K562 (cell line): Measurements from ENCODE around the gene ASRGL1. TPM values are rescaled to one million over a fixed set of nuclear protein-coding genes. Genes with fewer than 3 reads are reported as not detected.

ENCODE experiments used
- ATF7 ChIP-seq: fragments of 450-650 bp; IDR thresholded peaks from 2 replicates; pipeline ENCODE4 v1.7.1; 2014; ENCODE audit warnings: mild to moderate bottlenecking, moderate library complexity
- CREB3 ChIP-seq: fragments of 450-650 bp; conservative IDR thresholded peaks from 2 replicates; pipeline ENCODE4 v1.6.1; 2016; ENCODE audit warnings: missing genetic modification characterization, low read depth, mild to moderate bottlenecking, missing compliant biosample characterization, moderate library complexity
- CTCF ChIP-seq, 3 experiments: IDR thresholded peaks in 2 of 3; conservative IDR thresholded peaks in 1 of 3; 2 replicates each; pipeline ENCODE4 v1.5.1; 2011 to 2012; ENCODE audit warnings: low read length in 3 of 3, mild to moderate bottlenecking in 3 of 3, control low read depth in 2 of 3, improper control_type of control experiment in 1 of 3, inconsistent platforms in 1 of 3, low read depth in 1 of 3, mixed read lengths in 1 of 3, moderate library complexity in 1 of 3; ENCODE audit not compliant: insufficient read depth in 2 of 3
- PHB2 ChIP-seq: fragments of 450-650 bp; IDR thresholded peaks from 2 replicates; pipeline ENCODE4 v1.6.1; 2017; ENCODE audit warnings: low read depth
- SMARCC2 ChIP-seq: fragments of 450-650 bp; IDR thresholded peaks from 2 replicates; pipeline ENCODE4 v1.6.1; 2017; ENCODE audit warnings: antibody characterized with exemption, moderate library complexity, mild to moderate bottlenecking, low read depth
- STAG1 ChIP-seq: sonication (generic); formaldehyde crosslinking; IDR thresholded peaks from 2 replicates; pipeline ENCODE4 v1.5.0; 2020; ENCODE audit warnings: missing genetic modification reagents, borderline replicate concordance
- ZBTB12 ChIP-seq: fragments of 250-450 bp; sonication (Bioruptor Pico); IDR thresholded peaks from 2 replicates; pipeline ENCODE4 v1.4.0; 2020
- ZBTB17 ChIP-seq: fragments of 450-650 bp; formaldehyde crosslinking; IDR thresholded peaks from 2 replicates; pipeline ENCODE4 v1.4.0; 2020; ENCODE audit warnings: mild to moderate bottlenecking
- ZBTB8A ChIP-seq: fragments of 450-650 bp; IDR thresholded peaks from 2 replicates; pipeline ENCODE4 v1.6.1; 2018; ENCODE audit warnings: mild to moderate bottlenecking, moderate library complexity; ENCODE audit not compliant: partially characterized antibody
- ZFX ChIP-seq: sonication (generic); formaldehyde crosslinking; IDR thresholded peaks from 2 replicates; pipeline ENCODE4 v1.8.0; 2022; ENCODE audit warnings: mild to moderate bottlenecking, missing genetic modification reagents, moderate library complexity
- ZHX1 ChIP-seq: fragments of 150-350 bp; conservative IDR thresholded peaks from 2 replicates; pipeline ENCODE4 v1.6.1; 2014; ENCODE audit warnings: low read length
- ZNF133 ChIP-seq: fragments of 250-450 bp; sonication (Bioruptor Pico); IDR thresholded peaks from 2 replicates; pipeline ENCODE4 v1.4.0; 2020; ENCODE audit warnings: mild to moderate bottlenecking
- ZNF512 ChIP-seq: IDR thresholded peaks from 2 replicates; pipeline ENCODE4 v1.6.1; 2016; ENCODE audit warnings: missing genetic modification characterization, missing compliant biosample characterization
- ZNF518B ChIP-seq: fragments of 250-450 bp; sonication (Bioruptor Pico); IDR thresholded peaks from 2 replicates; pipeline ENCODE4 v1.5.0; 2021; ENCODE audit warnings: mild to moderate bottlenecking, moderate library complexity
- polyA plus RNA-seq, 8 experiments: library from polyadenylated mRNA; depleted of rRNA in 4 of 8; stranded (reverse) in 5 of 8; unstranded in 3 of 8; fragments of >200 nt; fragmentation: Nextera tagmentation in 2 of 8; fragmentation: Illumina TruSeq in 1 of 8; extraction: Ambion mirVana in 2 of 8; extraction: Trizol in 1 of 8; gene quantifications; 2 replicates each; pipeline versions ENCODE4 v1.2.1 to v1.2.3, GENCODE V29; 2011 to 2014; ENCODE audit warnings: inconsistent platforms in 1 of 8, missing spikeins in 1 of 8
- total RNA-seq, 7 experiments: library from RNA; depleted of rRNA in 6 of 7; stranded (reverse); fragments of >200 nt in 6 of 7; fragmentation: Illumina TruSeq in 2 of 7; extraction: Trizol in 2 of 7; gene quantifications; 2 replicates each; pipeline versions ENCODE4 v1.2.1 to v1.2.3, GENCODE V29; 2011 to 2021; ENCODE audit warnings: low replicate concordance in 1 of 7

ASRGL1 gene
- total and polyA plus RNA-seq, 9 of the 15 experiments (the other 6 are each of a cell fraction or from before 2014, with no cell fraction given) = 3.1 to 23.0 (median 11.2) TPM

GRCh38 chr11:62324731-62325556, 12.3 kb upstream of the ASRGL1 start (continued):
- TF ChIP-seq ZNF518B (CRISPR knock-in tag) (no peak), ZNF512 (tag) (no peak), STAG1 (CRISPR knock-in tag) (peak; percentile 74; the same call in 1 of the 2 replicates), ZFX (no peak), ZHX1 (no peak), ZBTB8A (no peak), CTCF (IDR thresholded peaks at IDR 0.05 in 2 of 3, conservative IDR thresholded peaks at IDR 0.05 in 1 of 3; ENCODE audit: insufficient read depth in 2 of 3, low read depth in 1 of 3, low read length in 3 of 3) (peak; percentile 98 to 100 (median 99)), ZBTB17 (no peak), ZBTB12 (CRISPR knock-in tag) (no peak), ATF7 (peak; percentile 44; the same call in 1 of the 2 replicates), ZNF133 (CRISPR knock-in tag) (no peak), PHB2 (no peak), CREB3 (tag) (no peak), SMARCC2 (no peak)
